ENCODE measurements around the gene BCR. TPM values are rescaled to one million over a fixed set of nuclear protein-coding genes. Genes with fewer than 3 reads are reported as not detected.

BCR gene
- polyA plus RNA-seq, 1 donor from 2014 or later, result 57.5 TPM

DNA sequence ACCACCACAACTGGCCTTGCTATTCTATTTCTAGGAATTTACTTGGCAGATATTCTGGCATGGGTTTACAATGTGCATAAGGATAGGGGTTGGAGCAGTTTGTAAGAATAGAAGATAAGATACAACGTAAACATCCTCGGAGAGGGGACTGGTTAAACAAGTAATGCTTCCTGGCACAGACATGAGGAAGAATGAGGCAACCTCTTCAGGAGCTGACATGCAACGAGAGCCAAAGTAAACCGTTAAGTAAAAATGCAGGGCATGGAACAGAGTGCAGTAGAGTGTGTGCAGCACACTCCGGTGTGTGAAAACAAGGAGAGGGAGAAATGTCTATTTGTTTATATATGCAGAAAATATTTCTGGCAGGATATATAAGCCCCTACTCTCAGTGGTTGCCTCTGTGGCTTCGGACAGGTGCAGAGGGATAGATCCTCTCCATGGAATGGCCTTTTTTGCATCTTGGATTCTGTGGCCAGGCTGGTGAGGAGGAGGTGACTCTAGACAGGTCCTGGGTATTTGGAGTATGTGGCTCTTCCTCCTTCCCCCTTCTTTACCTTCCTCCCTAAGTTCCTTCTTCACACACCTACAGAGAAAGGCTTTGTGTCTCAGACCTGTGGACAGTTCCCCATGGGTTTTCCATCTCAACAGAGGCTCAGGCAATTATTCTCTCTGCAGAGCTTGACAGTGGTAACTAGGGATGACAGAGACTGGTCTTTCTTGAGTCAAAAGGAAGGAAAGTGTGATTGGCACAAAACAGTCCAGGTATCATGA is 32.5 kb upstream of the BCR start:
- TF ChIP-seq, protein P1, sequence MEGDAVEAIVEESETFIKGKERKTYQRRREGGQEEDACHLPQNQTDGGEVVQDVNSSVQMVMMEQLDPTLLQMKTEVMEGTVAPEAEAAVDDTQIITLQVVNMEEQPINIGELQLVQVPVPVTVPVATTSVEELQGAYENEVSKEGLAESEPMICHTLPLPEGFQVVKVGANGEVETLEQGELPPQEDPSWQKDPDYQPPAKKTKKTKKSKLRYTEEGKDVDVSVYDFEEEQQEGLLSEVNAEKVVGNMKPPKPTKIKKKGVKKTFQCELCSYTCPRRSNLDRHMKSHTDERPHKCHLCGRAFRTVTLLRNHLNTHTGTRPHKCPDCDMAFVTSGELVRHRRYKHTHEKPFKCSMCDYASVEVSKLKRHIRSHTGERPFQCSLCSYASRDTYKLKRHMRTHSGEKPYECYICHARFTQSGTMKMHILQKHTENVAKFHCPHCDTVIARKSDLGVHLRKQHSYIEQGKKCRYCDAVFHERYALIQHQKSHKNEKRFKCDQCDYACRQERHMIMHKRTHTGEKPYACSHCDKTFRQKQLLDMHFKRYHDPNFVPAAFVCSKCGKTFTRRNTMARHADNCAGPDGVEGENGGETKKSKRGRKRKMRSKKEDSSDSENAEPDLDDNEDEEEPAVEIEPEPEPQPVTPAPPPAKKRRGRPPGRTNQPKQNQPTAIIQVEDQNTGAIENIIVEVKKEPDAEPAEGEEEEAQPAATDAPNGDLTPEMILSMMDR (IDR thresholded peaks at IDR 0.05; ENCODE audit: poor library complexity, severe bottlenecking), result no peak
- TF ChIP-seq, protein P2, sequence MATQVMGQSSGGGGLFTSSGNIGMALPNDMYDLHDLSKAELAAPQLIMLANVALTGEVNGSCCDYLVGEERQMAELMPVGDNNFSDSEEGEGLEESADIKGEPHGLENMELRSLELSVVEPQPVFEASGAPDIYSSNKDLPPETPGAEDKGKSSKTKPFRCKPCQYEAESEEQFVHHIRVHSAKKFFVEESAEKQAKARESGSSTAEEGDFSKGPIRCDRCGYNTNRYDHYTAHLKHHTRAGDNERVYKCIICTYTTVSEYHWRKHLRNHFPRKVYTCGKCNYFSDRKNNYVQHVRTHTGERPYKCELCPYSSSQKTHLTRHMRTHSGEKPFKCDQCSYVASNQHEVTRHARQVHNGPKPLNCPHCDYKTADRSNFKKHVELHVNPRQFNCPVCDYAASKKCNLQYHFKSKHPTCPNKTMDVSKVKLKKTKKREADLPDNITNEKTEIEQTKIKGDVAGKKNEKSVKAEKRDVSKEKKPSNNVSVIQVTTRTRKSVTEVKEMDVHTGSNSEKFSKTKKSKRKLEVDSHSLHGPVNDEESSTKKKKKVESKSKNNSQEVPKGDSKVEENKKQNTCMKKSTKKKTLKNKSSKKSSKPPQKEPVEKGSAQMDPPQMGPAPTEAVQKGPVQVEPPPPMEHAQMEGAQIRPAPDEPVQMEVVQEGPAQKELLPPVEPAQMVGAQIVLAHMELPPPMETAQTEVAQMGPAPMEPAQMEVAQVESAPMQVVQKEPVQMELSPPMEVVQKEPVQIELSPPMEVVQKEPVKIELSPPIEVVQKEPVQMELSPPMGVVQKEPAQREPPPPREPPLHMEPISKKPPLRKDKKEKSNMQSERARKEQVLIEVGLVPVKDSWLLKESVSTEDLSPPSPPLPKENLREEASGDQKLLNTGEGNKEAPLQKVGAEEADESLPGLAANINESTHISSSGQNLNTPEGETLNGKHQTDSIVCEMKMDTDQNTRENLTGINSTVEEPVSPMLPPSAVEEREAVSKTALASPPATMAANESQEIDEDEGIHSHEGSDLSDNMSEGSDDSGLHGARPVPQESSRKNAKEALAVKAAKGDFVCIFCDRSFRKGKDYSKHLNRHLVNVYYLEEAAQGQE (IDR thresholded peaks at IDR 0.05; ENCODE audit: borderline replicate concordance), result no peak
- TF ChIP-seq EP300 (conservative IDR thresholded peaks at IDR 0.05; ENCODE audit: poor library complexity, severe bottlenecking) (no peak), TAF1 (IDR thresholded peaks at IDR 0.05; ENCODE audit: low read depth) (no peak), SMC3 (conservative IDR thresholded peaks at IDR 0.05; ENCODE audit: poor library complexity) (no peak), POLR2AphosphoS5 (IDR thresholded peaks at IDR 0.05) (no peak)
- no peak overlapping the region for H2AFZ ChIP-seq (ENCODE audit: low read depth, low read length)

DNA sequence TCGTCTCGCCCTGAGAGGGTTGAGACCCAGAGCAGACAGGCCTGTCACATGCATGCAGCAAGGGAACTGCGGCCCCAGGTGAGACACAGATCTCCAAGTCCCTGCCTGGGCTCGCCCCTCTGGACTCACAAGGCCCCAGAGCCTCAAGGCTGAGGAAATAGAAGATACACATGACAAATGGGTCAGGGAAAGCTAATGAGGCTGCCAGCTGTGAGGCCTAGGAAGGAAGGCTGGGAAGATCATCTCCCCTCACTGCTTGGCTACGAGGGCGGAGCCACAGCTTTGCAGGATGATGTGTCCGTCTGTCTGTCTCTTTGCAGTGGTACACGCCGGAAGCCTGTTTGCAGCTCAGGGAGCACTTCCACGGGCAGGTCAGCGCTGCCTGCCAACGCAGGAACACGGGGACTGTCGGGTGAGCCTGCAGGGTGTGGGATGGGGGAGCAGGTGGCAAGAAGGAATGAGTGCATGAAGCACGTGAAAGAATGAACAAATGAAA is 30.5 kb upstream of the BCR start:
- no peak overlapping the region for H2AFZ ChIP-seq (ENCODE audit: low read depth, low read length)
- no peak overlapping the region for H3K27ac ChIP-seq (ENCODE audit: low read length)
- H3K79me2 ChIP-seq (replicated peaks; ENCODE audit: insufficient read depth, low read length), result peaks cover 5% of the 10 kb centered on the region
- peaks cover under 1% of the 10 kb centered on the region for H3F3A ChIP-seq (ENCODE audit: insufficient read depth, low read length, poor library complexity, severe bottlenecking)
- H3K9me3 ChIP-seq (ENCODE audit: low read length), result no peaks in the 10 kb centered on the region
- no peaks in the 10 kb centered on the region for H3K27me3 ChIP-seq (ENCODE audit: insufficient read depth, low read depth, low read length)
- H3K36me3 ChIP-seq (ENCODE audit: insufficient read depth, low read length), result no peaks in the 10 kb centered on the region
- no peak overlapping the region for H3K9ac ChIP-seq (ENCODE audit: low read length)
- H3K4me3 ChIP-seq (ENCODE audit: low read length), result no peak overlapping the region
- TF ChIP-seq, protein P1 (IDR thresholded peaks at IDR 0.05; ENCODE audit: poor library complexity, severe bottlenecking), result no peak
- no peak for TF ChIP-seq TAF1 (IDR thresholded peaks at IDR 0.05; ENCODE audit: low read depth)
- no peak for TF ChIP-seq EZH2 (IDR thresholded peaks at IDR 0.05; ENCODE audit: borderline replicate concordance, insufficient read depth, low read length, poor library complexity, severe bottlenecking)
- TF ChIP-seq RAD21 (conservative IDR thresholded peaks at IDR 0.05), result no peak
- TF ChIP-seq SMC3 (conservative IDR thresholded peaks at IDR 0.05; ENCODE audit: poor library complexity), result no peak
- no peak for TF ChIP-seq MXI1 (conservative IDR thresholded peaks at IDR 0.05; ENCODE audit: poor library complexity, severe bottlenecking)
- TF ChIP-seq, protein P2 (IDR thresholded peaks at IDR 0.05; ENCODE audit: borderline replicate concordance), result no peak
- TF ChIP-seq EP300 (conservative IDR thresholded peaks at IDR 0.05; ENCODE audit: poor library complexity, severe bottlenecking), result no peak
- TF ChIP-seq POLR2AphosphoS5 (IDR thresholded peaks at IDR 0.05), result no peak
- no peak overlapping the region for H3K4me2 ChIP-seq (ENCODE audit: low read length)
- H4K20me1 ChIP-seq (ENCODE audit: insufficient read depth), result no peaks in the 10 kb centered on the region
- H3K9me2 ChIP-seq (ENCODE audit: insufficient read depth, low read length), result no peaks in the 10 kb centered on the region

More for the DNA sequence above, 32.5 kb upstream of the BCR start:
- H3K4me2 ChIP-seq (ENCODE audit: low read length), result no peak overlapping the region
- H3K36me3 ChIP-seq (ENCODE audit: insufficient read depth, low read length), result no peaks in the 10 kb centered on the region
- no peaks in the 10 kb centered on the region for H4K20me1 ChIP-seq (ENCODE audit: insufficient read depth)
- H3K9me3 ChIP-seq (ENCODE audit: low read length), result no peaks in the 10 kb centered on the region
- H3F3A ChIP-seq (ENCODE audit: insufficient read depth, low read length, poor library complexity, severe bottlenecking), result peaks cover 4% of the 10 kb centered on the region
- H3K27ac ChIP-seq (ENCODE audit: low read length), result no peak overlapping the region
- H3K27me3 ChIP-seq (ENCODE audit: insufficient read depth, low read depth, low read length), result no peaks in the 10 kb centered on the region
- no peak overlapping the region for H3K9ac ChIP-seq (ENCODE audit: low read length)
- peak overlapping the region; percentile 13 for H3K4me3 ChIP-seq (ENCODE audit: low read length)
- H3K9me2 ChIP-seq (ENCODE audit: insufficient read depth, low read length), result no peaks in the 10 kb centered on the region
- H3K79me2 ChIP-seq (replicated peaks; ENCODE audit: insufficient read depth, low read length), result peaks cover 5% of the 10 kb centered on the region
